H9 (cell line): ENCODE data around the gene DOK6. TPM values are rescaled to one million over a fixed set of nuclear protein-coding genes. Genes with fewer than 3 reads are reported as not detected.

Experiments
- DNase-seq: peaks from one replicate; pipeline ENCODE4 v3.0.0-alpha.2; 2017
- H2AFZ ChIP-seq: one replicate; pipeline ENCODE4 v1.6.1; 2013; ENCODE audit warnings: mild to moderate bottlenecking, low read length, control low read depth, moderate library complexity
- H2AK5ac ChIP-seq: 2 replicates; pipeline ENCODE4 v1.6.1; 2013; ENCODE audit warnings: low read length, control low read depth, mixed read lengths; ENCODE audit not compliant: insufficient read length
- H2BK120ac ChIP-seq: one replicate; pipeline ENCODE4 v1.6.1; 2013; ENCODE audit warnings: low read depth, mild to moderate bottlenecking, low read length, control low read depth, inconsistent platforms; ENCODE audit not compliant: poor library complexity, severe bottlenecking
- H2BK12ac ChIP-seq: 2 replicates; pipeline ENCODE4 v1.6.1; 2013; ENCODE audit warnings: low read length, control low read depth, mixed read lengths, low read depth; ENCODE audit not compliant: insufficient read length
- H2BK15ac ChIP-seq: 2 replicates; pipeline ENCODE4 v1.6.1; 2013; ENCODE audit warnings: low read depth, low read length, control low read depth
- H2BK20ac ChIP-seq: one replicate; pipeline ENCODE4 v1.6.1; 2013; ENCODE audit warnings: low read depth, mild to moderate bottlenecking, low read length, control low read depth, inconsistent platforms; ENCODE audit not compliant: poor library complexity, severe bottlenecking
- H2BK5ac ChIP-seq: 2 replicates; pipeline ENCODE4 v1.6.1; 2013; ENCODE audit warnings: low read length, control low read depth, mixed read lengths; ENCODE audit not compliant: insufficient read length
- H3K14ac ChIP-seq: 2 replicates; pipeline ENCODE4 v1.6.1; 2013; ENCODE audit warnings: low read length, control low read depth; ENCODE audit not compliant: insufficient read depth
- H3K18ac ChIP-seq: 2 replicates; pipeline ENCODE4 v1.6.1; 2013; ENCODE audit warnings: low read depth, mild to moderate bottlenecking, mixed read lengths, low read length, control low read depth; ENCODE audit not compliant: insufficient read length
- H3K23ac ChIP-seq: 2 replicates; pipeline ENCODE4 v1.6.1; 2013; ENCODE audit warnings: low read length, control low read depth, mixed read lengths, low read depth; ENCODE audit not compliant: insufficient read length
- H3K23me2 ChIP-seq: 2 replicates; pipeline ENCODE4 v1.6.1; 2013; ENCODE audit warnings: low read depth, mild to moderate bottlenecking, mixed read lengths, low read length, control low read depth; ENCODE audit not compliant: insufficient read length, poor library complexity, severe bottlenecking
- H3K27ac ChIP-seq: 2 replicates; pipeline ENCODE4 v1.5.1; 2013; ENCODE audit warnings: low read length, control low read depth, mixed read lengths, low read depth; ENCODE audit not compliant: insufficient read length
- H3K27me3 ChIP-seq: 2 replicates; pipeline ENCODE4 v1.6.1; 2013; ENCODE audit warnings: low read length, control low read depth, inconsistent platforms; ENCODE audit not compliant: insufficient read depth
- H3K4ac ChIP-seq: 2 replicates; pipeline ENCODE4 v1.6.1; 2013; ENCODE audit warnings: low read depth, mild to moderate bottlenecking, control low read depth, inconsistent platforms, low read length, moderate library complexity
- H3K4me1 ChIP-seq: 2 replicates; pipeline ENCODE4 v1.6.1; 2013; ENCODE audit warnings: low read length, control low read depth, inconsistent platforms; ENCODE audit not compliant: insufficient read depth
- H3K4me2 ChIP-seq: 2 replicates; pipeline ENCODE4 v1.6.1; 2013; ENCODE audit warnings: low read length, control low read depth, mixed read lengths; ENCODE audit not compliant: insufficient read length, insufficient read depth
- H3K56ac ChIP-seq: 2 replicates; pipeline ENCODE4 v1.6.1; 2013; ENCODE audit warnings: low read depth, mild to moderate bottlenecking, mixed read lengths, low read length, control low read depth; ENCODE audit not compliant: insufficient read length
- H3K79me1 ChIP-seq: 2 replicates; pipeline ENCODE4 v1.6.1; 2013; ENCODE audit warnings: low read depth, mild to moderate bottlenecking, moderate library complexity, low read length, control low read depth, inconsistent platforms; ENCODE audit not compliant: insufficient read depth, poor library complexity, severe bottlenecking
- H3K79me2 ChIP-seq: 2 replicates; pipeline ENCODE4 v1.6.1; 2013; ENCODE audit warnings: low read length, control low read depth, inconsistent platforms; ENCODE audit not compliant: insufficient read depth
- H3K9ac ChIP-seq: 2 replicates; pipeline ENCODE4 v1.6.1; 2013; ENCODE audit warnings: low read length, control low read depth, mixed read lengths; ENCODE audit not compliant: insufficient read length; ENCODE audit errors: extremely low read depth
- H3K9me3 ChIP-seq: one replicate; pipeline ENCODE4 v1.6.1; 2013; ENCODE audit warnings: low read depth, low read length, inconsistent platforms; ENCODE audit not compliant: control insufficient read depth
- H3T11ph ChIP-seq: one replicate; pipeline ENCODE4 v1.6.1; 2013; ENCODE audit warnings: mild to moderate bottlenecking, low read length, control low read depth, inconsistent platforms
- H4K20me1 ChIP-seq: one replicate; pipeline ENCODE4 v1.6.1; 2013; ENCODE audit not compliant: control insufficient read depth, insufficient read length, insufficient read depth
- H4K5ac ChIP-seq: 2 replicates; pipeline ENCODE4 v1.6.1; 2013; ENCODE audit warnings: low read depth, mild to moderate bottlenecking, mixed read lengths, low read length, control low read depth; ENCODE audit not compliant: insufficient read length
- H4K8ac ChIP-seq: replicated peaks from 2 replicates; pipeline ENCODE4 v1.6.1; 2013; ENCODE audit warnings: low read length, control low read depth, mixed read lengths, low read depth; ENCODE audit not compliant: insufficient read length
- H4K91ac ChIP-seq: 2 replicates; pipeline ENCODE4 v1.6.1; 2013; ENCODE audit warnings: low read depth, mild to moderate bottlenecking, moderate library complexity, mixed read lengths, low read length, control low read depth; ENCODE audit not compliant: insufficient read length
- H3K27ac Mint-ChIP-seq, 3 experiments: 2 replicates in 2 of 3; 3 replicates in 1 of 3; pipeline ENCODE4 v1.8.0; 2020 to 2021; ENCODE audit warnings: mixed read lengths in 3 of 3, mild to moderate bottlenecking in 1 of 3, moderate library complexity in 1 of 3
- H3K27me3 Mint-ChIP-seq: 2 replicates; pipeline ENCODE4 v1.8.0; 2021; ENCODE audit warnings: low read depth, mild to moderate bottlenecking, moderate library complexity, mixed read lengths
- H3K36me3 Mint-ChIP-seq, 3 experiments: 2 replicates in 2 of 3; 3 replicates in 1 of 3; pipeline ENCODE4 v1.8.0; 2020 to 2021; ENCODE audit warnings: low read depth in 3 of 3, mixed read lengths in 3 of 3; ENCODE audit not compliant: insufficient read depth in 1 of 3
- H3K4me1 Mint-ChIP-seq, 2 experiments: 2 replicates each; pipeline ENCODE4 v1.8.0; 2020; ENCODE audit warnings: mixed read lengths in 2 of 2
- H3K4me3 Mint-ChIP-seq, 2 experiments: 2 replicates in 1 of 2; 3 replicates in 1 of 2; pipeline ENCODE4 v1.8.0; 2020 to 2021; ENCODE audit warnings: mild to moderate bottlenecking in 2 of 2, mixed read lengths in 2 of 2, moderate library complexity in 1 of 2
- H3K9me3 Mint-ChIP-seq, 2 experiments: 2 replicates in 1 of 2; 3 replicates in 1 of 2; pipeline ENCODE4 v1.8.0; 2020; ENCODE audit warnings: mild to moderate bottlenecking in 2 of 2, mixed read lengths in 2 of 2, moderate library complexity in 1 of 2
- CTCF ChIP-seq: fragments of 200-600 bp; sonication (generic); conservative IDR thresholded peaks from 3 replicates; pipeline ENCODE4 v1.8.0; 2021; ENCODE audit warnings: antibody characterized with exemption, mild to moderate bottlenecking
- WGBS: extraction: QIAGEN DNeasy Blood & Tissue Kit; methylation state at CpG from one replicate; pipeline ENCODE4 v1.1.7; 2013; ENCODE audit warnings: missing lambda C conversion rate, low lambda C conversion rate, mixed read lengths; ENCODE audit not compliant: insufficient read length; ENCODE audit errors: extremely low coverage; 5-methylcytosine and 5-hydroxymethylcytosine counted together
- total RNA-seq: library from RNA; stranded (reverse); gene quantifications from 2 replicates; pipeline ENCODE4 v1.2.1, GENCODE V29; 2021

The DOK6 gene
- total RNA-seq, 1 experiment from 2014 or later = 0.20 TPM

- H3K4me3 Mint-ChIP-seq = peak overlapping the region; percentile 67 to 90
- H3K9ac ChIP-seq = no peak overlapping the region
- H3K79me1 ChIP-seq = no peaks in the 10 kb centered on the region
- H2AFZ ChIP-seq = no peak overlapping the region
- H2BK12ac ChIP-seq = no peak overlapping the region
- H3K27me3 Mint-ChIP-seq = peaks cover 65% of the 10 kb centered on the region
- H3K4me2 ChIP-seq = peak overlapping the region; percentile 43
- H4K5ac ChIP-seq = no peak overlapping the region
- peaks cover 0 to 2% (median 0%) of the 10 kb centered on the region in 3 experiments; a peak in 1 of 7 replicates for H3K36me3 Mint-ChIP-seq
- no peak overlapping the region for H3K18ac ChIP-seq
- no peak overlapping the region for H3T11ph ChIP-seq
- no peak for TF ChIP-seq CTCF
- H3K23ac ChIP-seq = no peak overlapping the region
- no peak overlapping the region for H3K56ac ChIP-seq
- no peak overlapping the region for H3K27ac ChIP-seq
- no CpG with 5 or more reads among the region's 19 CpGs for WGBS
- no peak overlapping the region for H3K4ac ChIP-seq
- peak; percentile 29 for DNase-seq
- H4K91ac ChIP-seq = no peak overlapping the region
- peaks cover 2% of the 10 kb centered on the region; the same call in 1 of the 2 replicates for H3K4me1 ChIP-seq
- no peak overlapping the region for H2AK5ac ChIP-seq
- H4K8ac ChIP-seq = no peak overlapping the region
- H2BK15ac ChIP-seq = no peak overlapping the region
- H3K9me3 ChIP-seq = no peaks in the 10 kb centered on the region
- no peak overlapping the region for H2BK20ac ChIP-seq
- H3K23me2 ChIP-seq = peaks cover 19% of the 10 kb centered on the region
- H3K9me3 Mint-ChIP-seq = peaks cover 0 to 3% of the 10 kb centered on the region in 2 experiments; a peak in 1 of 5 replicates
- H4K20me1 ChIP-seq = no peaks in the 10 kb centered on the region
- H3K4me1 Mint-ChIP-seq = peaks cover 29 to 33% of the 10 kb centered on the region in 2 experiments
- peaks cover 22% of the 10 kb centered on the region for H3K27me3 ChIP-seq
- H3K27ac Mint-ChIP-seq = no peak overlapping the region; a peak in 1 of 7 replicates
- no peaks in the 10 kb centered on the region for H3K79me2 ChIP-seq
- no peak overlapping the region; the same call in 1 of the 2 replicates for H3K14ac ChIP-seq
- H2BK5ac ChIP-seq = no peak overlapping the region
- H2BK120ac ChIP-seq = no peak overlapping the region
Observed at GRCh38 chr18:69401972-69402532, 1.4 kb downstream of the DOK6 start.
